GM21723 (cell line): Measurements from ENCODE around the gene OR2V2.
"Not testable (repeated sequence)": the region's sequence is repeated elsewhere in the genome, so short reads cannot be mapped to it uniquely, and the experiment has no call there.

ENCODE experiments used
- ATAC-seq: cut with Tn5 transposase; IDR thresholded peaks from one replicate; pipeline ENCODE4 v1.9.1; 2021; ENCODE audit warnings: mild to moderate bottlenecking, moderate library complexity; ENCODE audit not compliant: unreplicated experiment

OR2V2 gene

GRCh38 chr5:181114844-181115778 lies 32.3 kb upstream of the OR2V2 start:
- no peak for ATAC-seq

GRCh38 chr5:181118369-181118768 lies 29.0 kb upstream of the OR2V2 start:
- ATAC-seq, result no peak

- no peak for ATAC-seq
These were observed 28.3 kb upstream of the OR2V2 start for GRCh38 chr5:181119105-181119504.

DNA sequence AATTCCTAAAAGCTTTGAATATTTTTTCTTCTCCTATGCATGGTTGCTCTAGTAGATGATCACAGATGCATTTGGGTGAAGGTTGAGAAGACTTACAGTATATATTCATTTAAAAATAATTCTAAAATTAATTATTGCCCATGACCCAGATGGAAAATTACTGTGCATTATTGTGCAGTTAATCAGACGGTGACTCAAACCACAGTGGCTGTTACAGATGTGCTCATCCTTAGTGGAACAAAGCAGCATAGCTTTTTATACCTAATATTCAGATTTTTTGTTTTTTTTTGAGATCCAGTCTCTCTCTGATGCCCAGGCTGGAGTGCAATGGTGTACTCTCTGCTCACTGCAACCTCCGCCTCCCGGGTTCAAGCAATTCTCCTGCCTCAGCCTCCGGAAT lies 27.1 kb upstream of the OR2V2 start:
- no peak for ATAC-seq

GRCh38 chr5:181120761-181121160 lies 26.6 kb upstream of the OR2V2 start:
- no peak for ATAC-seq

DNA sequence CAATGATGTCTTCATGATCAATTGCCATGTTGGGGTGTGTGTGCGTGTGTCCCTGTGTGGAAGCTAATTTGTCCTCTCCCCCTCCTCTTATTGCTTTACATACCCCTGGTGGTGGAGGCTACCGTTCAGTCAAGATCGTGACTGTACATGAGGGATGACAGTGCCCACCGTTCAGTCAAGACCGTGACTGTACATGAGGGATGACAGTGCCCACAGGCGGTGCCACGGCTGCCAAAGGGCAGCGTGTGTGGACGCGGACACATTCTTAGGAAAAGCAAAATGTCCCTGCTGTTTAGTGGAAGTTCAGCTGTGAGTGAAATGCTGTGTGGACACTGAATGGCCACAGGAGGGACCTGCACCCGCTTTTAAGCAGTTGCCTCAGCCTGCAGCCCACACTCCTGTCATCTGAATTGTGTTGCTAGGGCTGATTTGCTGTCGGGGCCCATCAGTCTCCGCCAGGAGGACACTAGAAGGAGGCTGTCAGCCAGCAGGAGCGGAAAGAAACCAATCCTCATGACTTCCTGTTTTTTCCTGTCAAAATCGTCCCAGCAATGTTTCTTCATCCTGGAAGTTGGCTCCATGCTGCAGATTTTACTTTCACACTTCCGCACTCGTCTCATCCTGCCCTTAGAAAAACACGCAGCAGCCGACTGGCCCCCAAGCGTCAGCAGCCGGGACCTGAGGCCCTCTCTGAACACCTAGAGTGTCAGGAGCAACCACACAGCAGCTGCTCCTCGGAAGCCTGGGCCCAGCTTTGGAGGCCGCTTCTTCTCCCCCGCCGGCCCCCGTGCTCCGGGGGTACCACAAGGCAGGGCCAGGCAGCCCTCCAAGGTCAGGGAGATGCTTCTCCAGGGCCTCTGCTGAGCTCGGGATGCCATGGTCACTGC lies 25.5 kb upstream of the OR2V2 start:
- no peak for ATAC-seq

- no peak for ATAC-seq
These were observed 22.9 kb upstream of the OR2V2 start for GRCh38 chr5:181124526-181124925.

- ATAC-seq, result no peak
These were observed 20.5 kb upstream of the OR2V2 start for GRCh38 chr5:181126841-181127240.

DNA sequence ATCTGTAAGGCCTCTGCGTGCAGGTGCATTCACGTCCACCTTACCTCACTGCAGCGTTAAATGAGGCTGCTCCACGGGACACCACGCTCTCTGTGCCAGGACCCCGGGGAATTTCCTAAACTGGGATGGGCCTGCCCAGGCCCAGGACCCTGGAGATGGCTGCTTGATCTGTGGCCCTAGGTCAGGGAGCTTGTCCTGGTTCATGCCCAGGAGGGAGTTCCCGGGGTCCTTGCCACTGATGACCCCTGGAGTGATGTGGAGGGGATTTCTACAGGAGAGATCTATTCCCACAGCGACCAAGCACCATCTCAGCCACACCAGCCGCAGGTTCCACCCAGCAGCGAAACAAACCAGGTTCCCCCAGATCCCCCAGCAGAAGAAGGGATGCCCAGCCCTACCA lies 19.9 kb upstream of the OR2V2 start:
- no peak for ATAC-seq

DNA sequence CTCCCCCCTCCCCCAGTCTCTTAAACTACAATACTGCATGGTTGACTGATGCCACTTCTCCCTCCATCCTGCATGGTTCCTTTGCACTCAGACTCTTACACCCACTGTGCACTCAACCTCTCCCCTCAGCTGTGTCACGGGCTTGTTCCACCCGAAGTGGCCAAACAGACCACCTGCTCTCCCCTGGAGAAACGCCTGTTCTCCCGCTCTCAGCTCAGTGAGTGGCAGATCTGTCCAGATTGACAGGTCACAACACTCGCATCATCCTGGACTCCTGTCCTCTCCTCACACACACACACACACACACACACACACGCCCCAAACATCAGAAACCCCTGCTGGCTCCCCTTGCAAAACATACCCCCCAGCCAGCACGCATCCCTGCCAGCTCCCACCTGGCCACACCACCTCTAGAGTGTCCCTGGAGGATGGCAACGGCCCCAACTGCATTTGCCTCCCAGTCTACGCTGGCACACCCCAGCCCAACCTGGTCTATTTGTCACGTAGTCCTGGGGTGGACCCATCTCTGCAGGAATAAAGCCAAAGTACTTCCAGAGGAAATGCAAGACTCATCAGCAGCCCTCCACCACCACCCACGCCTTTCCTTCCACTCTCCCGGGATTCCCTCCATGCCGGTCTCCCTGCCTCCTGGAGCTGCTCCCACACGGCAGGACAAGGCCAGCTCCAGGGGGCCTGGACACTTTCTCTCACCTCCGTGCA lies 19.3 kb upstream of the OR2V2 start:
- no peak for ATAC-seq

- ATAC-seq, result no peak
These were observed 17.8 kb upstream of the OR2V2 start for GRCh38 chr5:181129601-181130000.

- not testable (repeated sequence) for ATAC-seq
These were observed 17.3 kb upstream of the OR2V2 start for GRCh38 chr5:181130081-181130480.

DNA sequence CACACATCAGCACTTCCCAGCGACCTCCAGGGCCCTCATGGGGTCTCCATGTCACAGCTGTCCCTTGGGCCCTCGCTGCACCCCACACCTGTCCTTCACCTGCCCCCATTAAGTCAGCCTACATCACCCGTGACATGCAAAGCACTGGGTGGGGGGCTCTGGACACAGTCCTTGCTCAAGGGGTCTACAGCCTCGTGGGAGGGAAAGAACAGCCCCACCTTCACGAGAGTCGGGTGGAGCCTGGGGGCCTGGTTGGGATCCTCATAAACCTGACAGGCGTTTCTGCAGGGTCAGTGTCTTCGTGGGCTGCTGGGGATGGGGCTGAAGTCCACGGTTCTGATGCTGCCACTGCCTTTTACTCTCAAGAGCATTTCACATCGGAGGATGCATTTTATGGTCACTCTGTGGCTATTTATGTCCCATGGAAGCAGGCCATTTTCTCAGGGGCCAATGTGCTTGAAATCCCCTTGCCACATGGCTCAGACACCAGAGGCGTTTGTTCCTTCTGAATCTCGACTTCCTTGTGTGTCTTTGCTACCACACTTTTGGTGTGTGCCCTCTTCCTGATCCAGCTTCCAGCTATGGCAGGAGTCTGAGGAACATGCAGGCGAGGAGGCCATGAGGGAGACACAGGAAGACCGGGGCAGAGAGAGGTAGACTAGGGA lies 16.4 kb upstream of the OR2V2 start, which contains the start of gene OR2V1:
OR2V1 (minus strand) TSS at position 338 of the 665 bp plus-strand sequence. CDS start 5,865 bp downstream, outside the sequence.
- no peak for ATAC-seq

DNA sequence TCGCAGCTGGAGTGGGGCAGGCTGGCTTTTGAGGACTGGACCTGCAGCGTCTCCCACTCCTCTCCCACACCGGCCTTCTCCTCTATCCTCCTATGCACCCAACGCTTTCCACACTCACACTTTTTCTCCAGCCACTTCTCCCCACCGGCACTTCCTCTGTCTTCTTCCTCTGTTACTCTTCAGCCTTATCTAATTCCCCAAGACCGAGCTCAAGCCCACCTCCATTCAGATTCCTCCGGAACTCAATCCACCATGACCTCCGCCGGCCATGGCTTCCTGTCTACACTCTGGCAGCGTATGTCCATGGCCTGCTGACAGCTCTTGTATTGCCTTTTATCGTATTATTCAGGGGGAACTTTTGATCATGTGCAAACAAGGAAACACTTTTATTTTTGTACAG lies 15.9 kb upstream of the OR2V2 start:
- ATAC-seq, result no peak

DNA sequence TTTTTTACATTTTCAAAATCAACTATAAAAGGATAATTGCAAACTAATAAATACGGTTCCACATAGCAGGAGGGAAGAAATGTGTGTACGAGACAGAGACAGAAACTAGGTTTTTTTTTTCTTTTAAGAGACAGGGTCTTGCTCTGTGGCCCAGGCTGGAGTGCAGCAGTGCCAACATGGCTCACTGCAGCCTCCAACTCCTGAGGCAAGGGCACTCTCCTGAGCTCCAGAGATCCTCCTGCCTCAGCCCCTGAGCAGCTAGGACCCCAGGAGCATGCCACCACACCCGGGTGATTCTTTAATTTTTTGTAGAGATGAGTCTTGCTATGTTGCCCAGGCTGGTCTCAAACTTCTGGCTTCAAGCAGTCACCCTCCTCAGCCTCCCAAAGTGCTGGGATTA lies 14.3 kb upstream of the OR2V2 start:
- no peak for ATAC-seq

- ATAC-seq, result no peak
These were observed 13.7 kb upstream of the OR2V2 start for GRCh38 chr5:181133610-181134231.

GRCh38 chr5:181134259-181134658 lies 13.1 kb upstream of the OR2V2 start:
- ATAC-seq, result no peak

DNA sequence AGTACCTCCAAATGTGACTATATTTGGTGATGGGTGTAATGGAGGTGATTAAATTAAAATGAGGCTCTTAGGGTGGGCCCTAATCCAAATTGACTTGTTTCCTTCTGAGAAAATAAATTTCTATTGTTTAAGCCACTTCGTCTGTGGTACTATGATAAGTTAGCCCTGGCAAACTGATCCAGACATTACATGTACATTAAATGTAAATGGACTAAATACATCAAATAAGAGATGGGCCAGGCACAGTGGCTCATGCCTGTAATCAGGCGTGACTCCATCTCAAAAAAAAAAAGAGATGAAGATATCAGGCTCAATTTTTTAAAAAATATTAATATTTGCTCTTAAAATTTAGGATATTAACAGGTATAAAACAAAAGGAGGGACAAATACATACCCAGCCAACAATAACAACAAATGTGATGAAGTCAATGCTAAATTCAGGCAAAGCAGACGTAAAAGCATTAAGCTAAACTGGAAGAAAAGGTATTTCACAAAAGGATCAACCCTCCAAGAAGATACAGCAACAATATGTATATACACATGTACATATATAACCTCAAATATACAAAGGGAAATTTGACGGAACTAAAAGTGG lies 10.9 kb upstream of the OR2V2 start:
- no peak for ATAC-seq

- ATAC-seq, result no peak
These were observed 9.1 kb upstream of the OR2V2 start for GRCh38 chr5:181138258-181138657.

- ATAC-seq, result no peak
These were observed 6.6 kb upstream of the OR2V2 start for GRCh38 chr5:181140766-181141165.
